Measurements from ENCODE around the gene CRHR2.

Gene CRHR2

DNA sequence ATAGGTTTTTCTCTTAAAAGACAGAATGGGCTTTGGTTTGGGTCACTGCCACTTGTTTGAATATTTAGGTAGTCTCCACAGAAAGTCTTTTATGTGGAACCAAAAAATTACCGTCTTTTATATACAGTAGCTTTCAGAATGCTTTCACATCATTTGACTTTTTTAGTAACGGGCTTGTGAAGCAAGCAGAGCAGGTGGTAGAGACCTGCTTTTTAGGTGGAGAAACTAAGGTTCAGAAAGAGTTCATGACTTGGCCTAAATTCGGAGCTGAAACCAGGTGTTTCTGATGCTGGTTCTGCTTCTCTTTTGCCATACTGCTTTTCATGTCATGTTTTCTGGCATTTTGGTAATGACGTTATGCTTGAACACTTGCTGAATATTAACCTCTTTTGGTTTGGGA is 51.3 kb downstream of the CRHR2 start:
- Histone ChIP-seq H3K9me3 (ENCODE audit: low read length) (no peaks in the 10 kb centered on the region), H3K9ac (ENCODE audit: low read length) (no peak overlapping the region), H3K27me3 (ENCODE audit: control insufficient read depth in 1 of 2, insufficient read depth in 2 of 2, low read length in 2 of 2) (no peaks in the 10 kb centered on the region), H3K27ac (ENCODE audit: low read depth, low read length) (no peak overlapping the region), H3K4me1 (ENCODE audit: insufficient read depth, low read length) (no peaks in the 10 kb centered on the region), H3K36me3 (ENCODE audit: insufficient read depth, low read length) (peaks cover 72% of the 10 kb centered on the region), H3K4me3 (ENCODE audit: low read depth in 1 of 2, low read length in 2 of 2) (no peak overlapping the region)

DNA sequence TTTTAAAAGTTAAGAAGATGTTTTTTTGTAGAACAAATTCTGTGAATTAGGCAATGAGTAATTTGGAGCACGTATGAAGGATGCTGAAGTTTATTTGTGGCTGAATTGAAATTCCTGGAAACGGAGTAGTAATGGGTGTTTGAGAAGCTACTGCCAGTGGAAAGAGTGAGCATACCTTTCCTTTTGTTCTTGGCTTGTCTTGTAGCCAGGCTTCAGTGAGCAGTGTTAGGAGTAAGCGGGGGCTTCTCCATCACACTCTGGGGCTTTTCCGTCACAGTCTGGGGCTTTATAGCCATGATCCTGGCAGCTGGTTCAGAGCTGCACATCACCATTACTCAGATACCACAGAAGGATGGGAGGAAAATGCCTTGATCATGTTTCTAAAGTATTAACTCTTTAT is 55.2 kb downstream of the CRHR2 start:
- Histone ChIP-seq H3K4me1 (ENCODE audit: insufficient read depth, low read length) (no peaks in the 10 kb centered on the region), H3K27ac (ENCODE audit: low read depth, low read length) (no peak overlapping the region), H3K27me3 (ENCODE audit: control insufficient read depth in 1 of 2, insufficient read depth in 2 of 2, low read length in 2 of 2) (no peaks in the 10 kb centered on the region), H3K4me3 (ENCODE audit: low read depth in 1 of 2, low read length in 2 of 2) (no peak overlapping the region), H3K9ac (ENCODE audit: low read length) (no peak overlapping the region), H3K36me3 (ENCODE audit: insufficient read depth, low read length) (peaks cover 58% of the 10 kb centered on the region), H3K9me3 (ENCODE audit: low read length) (no peaks in the 10 kb centered on the region)

DNA sequence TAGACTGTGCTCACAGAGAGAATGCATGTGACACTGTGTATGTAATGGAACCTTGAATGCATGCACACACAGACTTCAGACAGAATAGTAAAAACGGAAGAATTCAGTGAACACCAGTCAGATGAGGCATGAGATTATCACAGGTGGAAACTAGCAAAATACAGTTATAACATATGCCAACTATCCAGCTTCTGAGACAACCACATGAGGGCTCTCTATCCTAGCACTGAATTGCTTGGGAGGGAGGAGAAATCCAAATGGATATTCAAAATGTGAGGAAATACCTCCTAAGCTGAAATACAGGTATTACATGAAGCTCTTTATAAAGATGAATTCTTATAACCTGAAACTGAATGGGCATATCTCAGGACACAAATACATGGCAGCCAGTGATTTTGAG is 57.0 kb downstream of the CRHR2 start:
- Histone ChIP-seq H3K9ac (ENCODE audit: low read length) (no peak overlapping the region), H3K9me3 (ENCODE audit: low read length) (no peaks in the 10 kb centered on the region), H3K4me3 (ENCODE audit: low read depth in 1 of 2, low read length in 2 of 2) (no peak overlapping the region), H3K27ac (ENCODE audit: low read depth, low read length) (no peak overlapping the region), H3K4me1 (ENCODE audit: insufficient read depth, low read length) (no peaks in the 10 kb centered on the region), H3K27me3 (ENCODE audit: control insufficient read depth in 1 of 2, insufficient read depth in 2 of 2, low read length in 2 of 2) (no peaks in the 10 kb centered on the region), H3K36me3 (ENCODE audit: insufficient read depth, low read length) (peaks cover 62% of the 10 kb centered on the region)

DNA sequence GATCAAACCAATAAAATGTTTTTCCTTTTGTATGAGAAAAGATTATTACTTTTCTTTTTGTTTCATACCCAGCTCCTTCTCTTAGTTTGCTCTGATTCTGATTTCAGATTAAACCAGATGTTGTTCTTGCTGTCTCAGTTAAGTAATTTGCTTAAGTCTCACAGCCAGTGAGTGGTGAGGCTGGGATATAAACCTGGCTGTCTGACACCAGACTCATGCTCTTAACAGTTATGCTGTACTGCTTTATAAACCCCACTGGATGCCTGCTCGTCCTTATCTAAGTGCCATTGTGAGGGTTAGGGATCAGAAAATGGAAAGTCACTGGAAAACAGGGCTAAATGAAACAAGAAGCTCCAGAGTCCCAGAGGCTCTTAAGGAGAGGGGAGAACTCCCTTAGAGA is 63.3 kb downstream of the CRHR2 start:
- peaks cover 54% of the 10 kb centered on the region for H3K36me3 ChIP-seq (ENCODE audit: insufficient read depth, low read length)
- peaks cover 13% of the 10 kb centered on the region for H3K4me1 ChIP-seq (ENCODE audit: insufficient read depth, low read length)
- H3K9ac ChIP-seq (ENCODE audit: low read length) = no peak overlapping the region
- no peak overlapping the region for H3K4me3 ChIP-seq (ENCODE audit: low read depth in 1 of 2, low read length in 2 of 2)
- H3K27ac ChIP-seq (ENCODE audit: low read depth, low read length) = no peak overlapping the region
- no peaks in the 10 kb centered on the region for H3K27me3 ChIP-seq (ENCODE audit: control insufficient read depth in 1 of 2, insufficient read depth in 2 of 2, low read length in 2 of 2)
- H3K9me3 ChIP-seq (ENCODE audit: low read length) = no peaks in the 10 kb centered on the region

DNA sequence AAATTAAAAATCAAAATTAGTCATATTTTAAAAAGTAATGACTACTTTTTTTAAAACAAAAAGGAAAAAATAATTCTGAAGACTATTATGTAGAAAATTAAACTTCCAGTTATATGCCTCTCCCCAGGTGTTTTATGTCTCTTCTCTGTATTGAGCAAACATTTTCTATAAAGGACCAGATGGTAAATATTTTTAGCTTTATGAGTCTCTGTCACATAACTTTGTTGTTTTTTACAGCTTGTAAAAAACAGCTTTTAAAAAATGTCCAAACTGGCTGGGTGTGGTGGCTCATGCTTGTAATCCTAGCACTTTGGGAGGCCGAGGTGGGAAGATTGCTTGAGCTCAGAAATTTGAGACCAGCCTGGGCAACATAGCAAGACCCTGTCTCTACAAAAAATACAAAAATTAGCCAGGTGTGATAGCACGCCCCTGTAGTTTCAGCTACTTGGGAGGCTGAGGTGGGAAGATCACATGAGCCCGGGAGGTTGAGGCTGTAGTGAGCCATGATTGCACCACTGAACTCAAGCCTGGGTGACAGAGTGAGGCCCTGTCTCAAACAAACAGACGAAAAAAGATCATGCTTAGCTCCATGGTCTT is 64.1 kb downstream of the CRHR2 start:
- Histone ChIP-seq H3K4me3 (ENCODE audit: low read depth in 1 of 2, low read length in 2 of 2) (no peak overlapping the region), H3K27me3 (ENCODE audit: control insufficient read depth in 1 of 2, insufficient read depth in 2 of 2, low read length in 2 of 2) (no peaks in the 10 kb centered on the region), H3K36me3 (ENCODE audit: insufficient read depth, low read length) (peaks cover 50% of the 10 kb centered on the region)

DNA sequence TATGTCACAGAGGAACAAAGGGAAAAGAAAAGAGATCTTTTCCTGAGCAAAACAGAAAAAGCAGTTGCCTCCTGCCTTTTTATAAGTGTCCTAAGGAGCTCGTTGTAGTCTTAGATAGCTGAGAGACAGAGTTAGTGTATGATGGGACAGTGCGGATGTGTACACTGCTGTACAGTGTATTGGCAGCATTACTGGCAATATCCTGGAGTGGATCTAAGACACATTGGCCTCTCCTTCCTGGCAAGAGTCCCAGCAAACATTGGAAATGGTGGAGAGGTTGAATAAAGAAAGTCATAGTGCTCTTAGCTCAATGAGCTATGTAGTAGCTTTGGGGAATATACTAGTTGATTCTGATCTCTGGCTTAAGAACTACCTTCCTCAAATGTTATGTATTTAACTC is 64.9 kb downstream of the CRHR2 start:
- no peaks in the 10 kb centered on the region for H3K27me3 ChIP-seq (ENCODE audit: control insufficient read depth in 1 of 2, insufficient read depth in 2 of 2, low read length in 2 of 2)
- no peak overlapping the region for H3K27ac ChIP-seq (ENCODE audit: low read depth, low read length)
- no peak overlapping the region for H3K4me3 ChIP-seq (ENCODE audit: low read depth in 1 of 2, low read length in 2 of 2)
- peaks cover 13% of the 10 kb centered on the region for H3K4me1 ChIP-seq (ENCODE audit: insufficient read depth, low read length)
- peaks cover 54% of the 10 kb centered on the region for H3K36me3 ChIP-seq (ENCODE audit: insufficient read depth, low read length)
- no peaks in the 10 kb centered on the region for H3K9me3 ChIP-seq (ENCODE audit: low read length)
- H3K9ac ChIP-seq (ENCODE audit: low read length) = no peak overlapping the region

More for the DNA sequence above, 64.1 kb downstream of the CRHR2 start:
- Histone ChIP-seq H3K9me3 (ENCODE audit: low read length) (no peaks in the 10 kb centered on the region), H3K27ac (ENCODE audit: low read depth, low read length) (no peak overlapping the region), H3K9ac (ENCODE audit: low read length) (no peak overlapping the region), H3K4me1 (ENCODE audit: insufficient read depth, low read length) (peaks cover 13% of the 10 kb centered on the region)

DNA sequence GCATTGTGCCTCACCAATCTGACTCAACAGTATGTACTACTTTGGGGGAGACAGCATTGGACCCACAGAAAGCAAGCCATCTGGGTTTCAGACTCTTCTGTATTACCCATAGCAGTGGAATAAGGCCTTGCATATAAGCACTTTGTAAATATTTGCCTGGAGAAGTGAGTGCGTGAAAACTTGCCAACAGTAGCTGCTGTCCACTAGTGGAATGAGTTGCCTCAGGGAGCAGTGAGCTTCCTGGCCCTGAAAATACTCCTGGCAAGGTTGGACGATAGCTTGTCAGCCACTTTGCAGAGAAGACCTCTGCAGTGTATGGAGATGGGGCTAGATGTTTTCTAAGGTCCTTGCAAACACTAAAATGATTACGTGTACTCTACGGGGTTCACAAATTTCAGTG is 65.9 kb downstream of the CRHR2 start:
- Histone ChIP-seq H3K4me1 (ENCODE audit: insufficient read depth, low read length) (peaks cover 13% of the 10 kb centered on the region), H3K9me3 (ENCODE audit: low read length) (no peaks in the 10 kb centered on the region), H3K27ac (ENCODE audit: low read depth, low read length) (no peak overlapping the region), H3K36me3 (ENCODE audit: insufficient read depth, low read length) (peaks cover 50% of the 10 kb centered on the region), H3K27me3 (ENCODE audit: control insufficient read depth in 1 of 2, insufficient read depth in 2 of 2, low read length in 2 of 2) (no peaks in the 10 kb centered on the region), H3K4me3 (ENCODE audit: low read depth in 1 of 2, low read length in 2 of 2) (no peak overlapping the region), H3K9ac (ENCODE audit: low read length) (no peak overlapping the region)

DNA sequence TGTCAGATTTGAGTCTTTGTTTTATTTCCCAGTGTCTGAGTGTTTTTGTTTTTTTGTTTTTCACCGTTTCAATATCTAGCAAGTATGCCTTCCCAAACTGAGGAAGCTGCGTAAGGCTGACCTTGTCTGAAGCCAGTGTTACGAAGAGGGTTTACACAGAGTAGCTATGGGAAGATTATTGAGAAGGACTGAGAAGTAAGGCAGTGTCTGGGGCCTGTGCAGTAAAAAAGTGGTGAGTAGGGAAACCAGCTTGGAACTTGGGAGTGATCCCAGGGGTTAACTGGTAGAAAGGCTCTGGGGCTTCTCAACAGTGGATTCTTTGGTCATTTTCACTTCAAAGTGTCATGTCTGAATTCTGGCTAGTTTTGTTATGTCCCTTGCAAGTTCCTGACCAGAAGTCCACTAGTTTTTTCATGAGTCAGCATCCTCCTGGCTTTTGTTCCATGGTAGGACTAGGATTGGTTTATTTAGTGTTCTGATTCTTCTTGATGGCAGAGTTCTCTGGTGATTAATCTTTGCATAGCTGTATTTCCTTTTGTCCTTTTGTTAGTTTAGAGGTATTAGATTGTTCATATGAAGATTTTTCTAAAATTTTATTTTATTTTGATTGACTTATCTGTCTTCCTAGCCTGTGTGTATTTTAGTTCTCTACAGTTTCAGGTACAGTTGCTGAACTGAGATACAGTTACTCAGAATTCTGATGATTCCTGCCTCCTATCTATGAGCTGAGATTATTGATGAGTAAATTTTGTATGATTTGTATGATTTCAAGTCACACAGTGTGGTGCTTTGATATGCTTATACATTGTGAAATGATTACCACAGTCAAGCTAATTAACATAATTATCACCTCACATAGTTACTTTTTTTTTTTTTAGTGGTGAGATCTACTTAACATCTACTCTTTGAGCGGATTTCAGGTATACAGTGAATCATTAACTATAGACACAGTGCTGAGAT is 68.6 kb downstream of the CRHR2 start:
- no peaks in the 10 kb centered on the region for H3K27me3 ChIP-seq (ENCODE audit: control insufficient read depth in 1 of 2, insufficient read depth in 2 of 2, low read length in 2 of 2)
- H3K9ac ChIP-seq (ENCODE audit: low read length) = no peak overlapping the region
- H3K27ac ChIP-seq (ENCODE audit: low read depth, low read length) = no peak overlapping the region
- peaks cover 13% of the 10 kb centered on the region for H3K4me1 ChIP-seq (ENCODE audit: insufficient read depth, low read length)
- H3K9me3 ChIP-seq (ENCODE audit: low read length) = no peaks in the 10 kb centered on the region
- no peak overlapping the region for H3K4me3 ChIP-seq (ENCODE audit: low read depth in 1 of 2, low read length in 2 of 2)
- peaks cover 52% of the 10 kb centered on the region for H3K36me3 ChIP-seq (ENCODE audit: insufficient read depth, low read length)

DNA sequence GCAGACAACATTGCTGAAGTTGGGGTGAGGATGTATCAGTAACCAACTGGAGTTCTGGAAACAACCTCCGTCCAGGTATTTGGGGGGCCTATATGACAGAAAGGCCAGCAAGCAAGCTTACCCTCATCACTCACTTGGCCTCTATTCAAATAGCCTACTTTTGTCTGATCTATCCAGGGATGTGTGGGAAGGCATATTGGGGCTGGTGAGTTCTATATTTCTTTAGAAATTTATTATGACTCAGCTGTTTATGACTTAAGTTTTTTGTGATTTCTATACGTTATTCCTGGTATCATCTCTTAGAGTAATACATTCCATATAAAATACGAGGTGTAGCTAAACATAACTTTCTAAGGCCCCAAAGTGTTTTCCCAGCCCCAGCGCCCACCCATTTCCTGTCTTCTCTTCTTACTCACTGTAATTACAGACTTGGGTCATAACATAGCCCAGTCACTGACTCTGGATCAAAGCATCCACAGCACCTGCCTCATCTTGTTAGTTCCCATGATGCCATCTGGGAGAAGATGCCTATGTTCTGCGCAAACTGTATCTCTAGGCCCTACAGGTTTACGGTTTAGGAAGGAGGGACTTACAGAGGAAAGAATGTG is 69.5 kb downstream of the CRHR2 start:
- Histone ChIP-seq H3K36me3 (ENCODE audit: insufficient read depth, low read length) (peaks cover 60% of the 10 kb centered on the region), H3K4me3 (ENCODE audit: low read depth in 1 of 2, low read length in 2 of 2) (no peak overlapping the region), H3K4me1 (ENCODE audit: insufficient read depth, low read length) (peaks cover 13% of the 10 kb centered on the region), H3K27ac (ENCODE audit: low read depth, low read length) (no peak overlapping the region), H3K9ac (ENCODE audit: low read length) (no peak overlapping the region), H3K9me3 (ENCODE audit: low read length) (no peaks in the 10 kb centered on the region), H3K27me3 (ENCODE audit: control insufficient read depth in 1 of 2, insufficient read depth in 2 of 2, low read length in 2 of 2) (no peaks in the 10 kb centered on the region)

DNA sequence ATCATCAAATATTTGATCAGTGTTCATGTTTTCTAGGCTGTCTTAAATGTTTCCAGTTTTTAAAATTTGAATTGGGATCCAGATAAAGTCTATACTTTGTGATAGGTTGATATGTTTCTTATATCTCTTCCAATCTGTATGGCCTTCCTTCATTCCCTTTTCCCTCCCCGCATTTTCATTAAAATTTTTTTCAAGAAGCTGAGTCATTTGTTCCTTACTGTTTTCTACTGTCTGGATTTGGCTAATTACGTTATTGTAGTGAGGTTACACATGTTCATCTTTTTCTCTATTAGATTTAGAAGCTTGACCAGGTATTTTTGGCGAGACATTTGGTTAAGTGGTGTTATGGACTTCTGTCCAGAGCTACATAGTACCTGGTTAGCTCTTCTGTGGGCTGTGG is 76.4 kb downstream of the CRHR2 start:
- Histone ChIP-seq H3K4me3 (ENCODE audit: low read depth in 1 of 2, low read length in 2 of 2) (no peak overlapping the region), H3K4me1 (ENCODE audit: insufficient read depth, low read length) (no peaks in the 10 kb centered on the region), H3K36me3 (ENCODE audit: insufficient read depth, low read length) (peaks cover 75% of the 10 kb centered on the region)

DNA sequence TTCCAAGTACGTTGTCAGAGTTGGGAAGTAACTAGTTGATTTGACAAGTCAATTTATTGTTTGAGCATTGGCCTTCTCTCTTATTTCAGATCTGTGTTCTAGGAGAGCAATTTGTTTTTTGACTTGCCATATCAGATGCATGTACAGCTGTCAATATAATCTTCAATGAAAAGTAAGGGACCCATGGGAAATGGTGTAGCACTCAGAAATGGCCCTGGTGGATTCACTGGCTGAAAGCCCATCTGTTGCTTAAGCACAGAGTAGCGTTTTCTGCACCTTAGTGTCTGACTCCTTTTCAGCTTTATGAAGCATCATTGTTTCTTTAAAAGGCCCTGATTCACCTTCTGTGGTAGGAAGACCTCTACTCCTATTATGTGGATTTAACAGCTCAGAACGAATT is 77.4 kb downstream of the CRHR2 start:
- H3K9ac ChIP-seq (ENCODE audit: low read length) = no peak overlapping the region
- H3K9me3 ChIP-seq (ENCODE audit: low read length) = no peaks in the 10 kb centered on the region
- H3K36me3 ChIP-seq (ENCODE audit: insufficient read depth, low read length) = peaks cover 77% of the 10 kb centered on the region

More for the DNA sequence above, 76.4 kb downstream of the CRHR2 start:
- H3K9ac ChIP-seq (ENCODE audit: low read length) = no peak overlapping the region
- H3K9me3 ChIP-seq (ENCODE audit: low read length) = no peaks in the 10 kb centered on the region
- H3K27me3 ChIP-seq (ENCODE audit: control insufficient read depth in 1 of 2, insufficient read depth in 2 of 2, low read length in 2 of 2) = no peaks in the 10 kb centered on the region
- H3K27ac ChIP-seq (ENCODE audit: low read depth, low read length) = no peak overlapping the region

More for the DNA sequence above, 77.4 kb downstream of the CRHR2 start:
- H3K4me3 ChIP-seq (ENCODE audit: low read depth in 1 of 2, low read length in 2 of 2) = no peak overlapping the region
- no peaks in the 10 kb centered on the region for H3K27me3 ChIP-seq (ENCODE audit: control insufficient read depth in 1 of 2, insufficient read depth in 2 of 2, low read length in 2 of 2)
- H3K4me1 ChIP-seq (ENCODE audit: insufficient read depth, low read length) = no peaks in the 10 kb centered on the region
- H3K27ac ChIP-seq (ENCODE audit: low read depth, low read length) = no peak overlapping the region
